ENCODE measurements around the gene IFIT2. TPM values are rescaled to one million over a fixed set of nuclear protein-coding genes. Genes with fewer than 3 reads are reported as not detected.

IFIT2 gene
- polyA plus RNA-seq, 1 of the 3 experiments (the other 2 are of a cell fraction): 0.99 TPM

- Histone ChIP-seq H3K27me3 (ENCODE audit: insufficient read depth) (no peaks in the 10 kb centered on the region), H3K4me2 (no peak overlapping the region), H2AFZ (ENCODE audit: low read depth) (no peak overlapping the region), H3K27ac (ENCODE audit: low read depth in 2 of 2, low read length in 1 of 2) (no peak overlapping the region), H3K4me1 (ENCODE audit: control insufficient read depth in 1 of 2, insufficient read depth in 2 of 2, low read depth in 1 of 2, low read length in 1 of 2) (peaks cover 0 to 4% of the 10 kb centered on the region in 2 experiments; a peak in 2 of 4 replicates), H3K9me3 (no peaks in the 10 kb centered on the region), H3K79me2 (ENCODE audit: insufficient read depth) (no peaks in the 10 kb centered on the region), H3K9ac (no peak overlapping the region), H4K20me1 (ENCODE audit: insufficient read depth) (no peaks in the 10 kb centered on the region), H3K36me3 (replicated peaks in 1 of 2; ENCODE audit: control insufficient read depth in 1 of 2, insufficient read depth in 2 of 2, low read length in 1 of 2) (no peaks in the 10 kb centered on the region), H3K4me3 (ENCODE audit: low read depth in 2 of 2, low read length in 1 of 2) (no peak overlapping the region), H3F3A (replicated peaks; ENCODE audit: insufficient read depth) (no peaks in the 10 kb centered on the region), H3K9me2 (no peaks in the 10 kb centered on the region)
- ChIA-PET CTCF (interaction anchor here (0.8 to 2.1 kb wide), 2 partner anchors 72 to 99 kb away, joined by 4 to 8 read pairs; no protein-coding TSS in a partner anchor), POLR2A (no interaction called here)
- no peak for TF ChIP-seq FOSL2 (IDR thresholded peaks at IDR 0.05; ENCODE audit: borderline replicate concordance, low read depth)
- TF ChIP-seq IRF3 (IDR thresholded peaks at IDR 0.05; ENCODE audit: low read depth, low read length): no peak
- TF ChIP-seq JUND (IDR thresholded peaks at IDR 0.05): no peak
- TF ChIP-seq TAF1 (IDR thresholded peaks at IDR 0.05; ENCODE audit: borderline replicate concordance, low read depth, low read length): no peak
- TF ChIP-seq ZBTB33 (IDR thresholded peaks at IDR 0.05; ENCODE audit: borderline replicate concordance, low read depth): no peak
- no peak for TF ChIP-seq EP300 (IDR thresholded peaks at IDR 0.05; ENCODE audit: borderline replicate concordance in 1 of 2, low read depth in 1 of 2, low read length in 1 of 2)
- TF ChIP-seq FOXJ3 (CRISPR knock-in tag; IDR thresholded peaks at IDR 0.05): no peak
- TF ChIP-seq USF1 (IDR thresholded peaks at IDR 0.05; ENCODE audit: borderline replicate concordance, low read depth): no peak
- TF ChIP-seq CHD2 (IDR thresholded peaks at IDR 0.05; ENCODE audit: low read length, partially characterized antibody): no peak
- TF ChIP-seq MEF2A (IDR thresholded peaks at IDR 0.05; ENCODE audit: borderline replicate concordance, low read depth): no peak
- no peak for TF ChIP-seq TEAD4 (IDR thresholded peaks at IDR 0.05; ENCODE audit: borderline replicate concordance, insufficient read depth)
- no peak for TF ChIP-seq MXI1 (IDR thresholded peaks at IDR 0.05; ENCODE audit: low read depth, low read length)
- no peak for TF ChIP-seq NFIC (IDR thresholded peaks at IDR 0.05; ENCODE audit: borderline replicate concordance)
- TF ChIP-seq POLR2AphosphoS5 (IDR thresholded peaks at IDR 0.05; ENCODE audit: low read depth, low read length): no peak
- TF ChIP-seq RCOR1 (IDR thresholded peaks at IDR 0.05; ENCODE audit: low read length): no peak
- DNase-seq: no peak
Measured at GRCh38 chr10:89270153-89270483, 31.7 kb upstream of the IFIT2 start.

- CTCF ChIA-PET: interaction anchor here (1.1 to 2.1 kb wide), 2 partner anchors 54 to 98 kb away, joined by 3 to 8 read pairs; no protein-coding TSS in a partner anchor
Measured at GRCh38 chr10:89271532-89271931, 30.3 kb upstream of the IFIT2 start.

More at GRCh38 chr10:89271532-89271931, 30.3 kb upstream of the IFIT2 start:
- no peaks in the 10 kb centered on the region for H4K20me1 ChIP-seq (ENCODE audit: insufficient read depth)
- 100% methylated on average over 2 of the region's 2 CpGs for WGBS (ENCODE audit: low lambda C conversion rate)
- no peaks in the 10 kb centered on the region for H3K36me3 ChIP-seq (replicated peaks in 1 of 2; ENCODE audit: control insufficient read depth in 1 of 2, insufficient read depth in 2 of 2, low read length in 1 of 2)
- no peaks in the 10 kb centered on the region for H3K27me3 ChIP-seq (ENCODE audit: insufficient read depth)
- no peak overlapping the region for H2AFZ ChIP-seq (ENCODE audit: low read depth)
- no peaks in the 10 kb centered on the region for H3F3A ChIP-seq (replicated peaks; ENCODE audit: insufficient read depth)
- no peak overlapping the region for H3K9ac ChIP-seq
- TF ChIP-seq ZBTB33 (IDR thresholded peaks at IDR 0.05; ENCODE audit: borderline replicate concordance, low read depth): no peak
- no peak for TF ChIP-seq TCF12 (IDR thresholded peaks at IDR 0.05)
- TF ChIP-seq RFX5 (IDR thresholded peaks at IDR 0.05; ENCODE audit: low read length): no peak
- TF ChIP-seq RAD21 (IDR thresholded peaks at IDR 0.05; ENCODE audit: low read length): no peak
- peaks cover 0 to 12% of the 10 kb centered on the region in 2 experiments; a peak in 2 of 4 replicates for H3K4me1 ChIP-seq (ENCODE audit: control insufficient read depth in 1 of 2, insufficient read depth in 2 of 2, low read depth in 1 of 2, low read length in 1 of 2)
- H3K4me3 ChIP-seq (ENCODE audit: low read depth in 2 of 2, low read length in 1 of 2): no peak overlapping the region
- H3K9me3 ChIP-seq: no peaks in the 10 kb centered on the region
- H3K9me2 ChIP-seq: no peaks in the 10 kb centered on the region
- no peak overlapping the region for H3K4me2 ChIP-seq
- DNase-seq: no peak
- POLR2A ChIA-PET: no interaction called here
- H3K79me2 ChIP-seq (ENCODE audit: insufficient read depth): no peaks in the 10 kb centered on the region
- H3K27ac ChIP-seq (ENCODE audit: low read depth in 2 of 2, low read length in 1 of 2): no peak overlapping the region
